HepG2 (cell line): ENCODE data around the gene STOM. TPM values are rescaled to one million over a fixed set of nuclear protein-coding genes. Genes with fewer than 3 reads are reported as not detected.

Experiments
- AHR ChIP-seq: IDR thresholded peaks from 2 replicates; pipeline ENCODE4 v1.6.1; 2018; ENCODE audit warnings: missing genetic modification reagents, missing compliant biosample characterization
- GTF2F1 ChIP-seq: fragments of 150-350 bp; IDR thresholded peaks from 2 replicates; pipeline ENCODE4 v1.6.1; 2014; ENCODE audit warnings: low read length
- IRX3 ChIP-seq: sonication (generic); formaldehyde crosslinking; IDR thresholded peaks from 2 replicates; pipeline ENCODE4 v1.8.1; 2023; ENCODE audit warnings: mild to moderate bottlenecking, low read depth, missing genetic modification reagents, borderline replicate concordance
- KAT8 ChIP-seq: IDR thresholded peaks from 2 replicates; pipeline ENCODE4 v1.6.1; 2016; ENCODE audit warnings: missing genetic modification reagents, missing compliant biosample characterization
- NCOR1 ChIP-seq: fragments of 200-600 bp; sonication (generic); IDR thresholded peaks from 2 replicates; pipeline ENCODE4 v1.7.0; 2017; ENCODE audit warnings: antibody characterized with exemption, low read length, borderline replicate concordance
- NFE2L2 ChIP-seq: fragments of 150-350 bp; IDR thresholded peaks from 2 replicates; pipeline ENCODE4 v1.6.1; 2014; ENCODE audit warnings: low read length
- NR2F1 ChIP-seq, 2 experiments: fragments of 450-650 bp in 1 of 2; formaldehyde crosslinking in 1 of 2; IDR thresholded peaks; 2 replicates each; pipeline versions ENCODE4 v1.5.0 to v1.6.1; 2016 to 2020; ENCODE audit warnings: mild to moderate bottlenecking in 1 of 2, missing compliant biosample characterization in 1 of 2, missing genetic modification reagents in 1 of 2, moderate library complexity in 1 of 2
- RARG ChIP-seq: sonication (generic); formaldehyde crosslinking; IDR thresholded peaks from 2 replicates; pipeline ENCODE4 v1.4.0; 2020; ENCODE audit warnings: low read depth, mild to moderate bottlenecking, missing genetic modification reagents
- RFX3 ChIP-seq: IDR thresholded peaks from 2 replicates; pipeline ENCODE4 v1.6.1; 2016; ENCODE audit warnings: missing biosample characterization, missing genetic modification reagents
- ZNF256 ChIP-seq: sonication (generic); formaldehyde crosslinking; conservative IDR thresholded peaks from 2 replicates; pipeline ENCODE4 v1.4.0; 2020; ENCODE audit warnings: missing genetic modification reagents
- ZNF343 ChIP-seq: sonication (generic); formaldehyde crosslinking; IDR thresholded peaks from 2 replicates; pipeline ENCODE4 v1.4.0; 2020; ENCODE audit warnings: mild to moderate bottlenecking, missing genetic modification reagents
- ZNF367 ChIP-seq: sonication (generic); formaldehyde crosslinking; IDR thresholded peaks from 2 replicates; pipeline ENCODE4 v1.4.0; 2020; ENCODE audit warnings: missing genetic modification reagents, borderline replicate concordance
- ZNF746 ChIP-seq: sonication (generic); formaldehyde crosslinking; IDR thresholded peaks from 2 replicates; pipeline ENCODE4 v1.8.0; 2022; ENCODE audit warnings: mild to moderate bottlenecking, missing genetic modification reagents
- ZNF883 ChIP-seq: sonication (generic); formaldehyde crosslinking; IDR thresholded peaks from 2 replicates; pipeline ENCODE4 v1.5.1; 2020; ENCODE audit warnings: mild to moderate bottlenecking, missing genetic modification reagents; ENCODE audit errors: not compliant biosample characterization
- ZSCAN30 ChIP-seq: sonication (generic); formaldehyde crosslinking; IDR thresholded peaks from 2 replicates; pipeline ENCODE4 v1.5.0; 2020; ENCODE audit warnings: mild to moderate bottlenecking, missing genetic modification reagents
- polyA plus RNA-seq, 8 experiments: library from polyadenylated mRNA; depleted of rRNA in 3 of 8; stranded (reverse) in 7 of 8; unstranded in 1 of 8; fragments of >200 nt; fragmentation: Illumina TruSeq in 4 of 8; extraction: Trizol in 4 of 8; gene quantifications; 2 replicates each; pipeline versions ENCODE4 v1.2.1 to v1.2.3, GENCODE V29; 2011 to 2016; ENCODE audit warnings: low read depth in 4 of 8, missing spikeins in 1 of 8, mixed read lengths in 1 of 8; ENCODE audit not compliant: insufficient read depth in 1 of 8
- total RNA-seq, 5 experiments: library from RNA; depleted of rRNA; stranded (reverse); fragments of >200 nt; fragmentation: Illumina TruSeq; extraction: Trizol; gene quantifications; 2 replicates each; pipeline ENCODE4 v1.2.3, GENCODE V29; 2016; ENCODE audit warnings: low read depth in 1 of 5
- TF ChIP-seq, protein P1 (sequence below): sonication (generic); formaldehyde crosslinking; IDR thresholded peaks from 2 replicates; pipeline ENCODE4 v1.9.0; 2021; ENCODE audit warnings: missing genetic modification reagents, mild to moderate bottlenecking, borderline replicate concordance
- TF ChIP-seq, protein P2 (sequence below): sonication (generic); formaldehyde crosslinking; IDR thresholded peaks from 2 replicates; pipeline ENCODE4 v1.4.0; 2020; ENCODE audit warnings: mild to moderate bottlenecking, missing genetic modification reagents
- TF ChIP-seq, protein P3 (sequence below): sonication (generic); formaldehyde crosslinking; IDR thresholded peaks from 2 replicates; pipeline ENCODE4 v1.5.0; 2020; ENCODE audit warnings: mild to moderate bottlenecking, missing genetic modification reagents, borderline replicate concordance
- TF ChIP-seq, protein P4 (sequence below): sonication (generic); formaldehyde crosslinking; IDR thresholded peaks from 2 replicates; pipeline ENCODE4 v1.4.0; 2020; ENCODE audit warnings: missing genetic modification reagents, borderline replicate concordance

The STOM gene
- total and polyA plus RNA-seq, 2 of the 13 experiments (the other 11 are each of a cell fraction or from before 2014, with no cell fraction given): 43.6 to 165 TPM

DNA sequence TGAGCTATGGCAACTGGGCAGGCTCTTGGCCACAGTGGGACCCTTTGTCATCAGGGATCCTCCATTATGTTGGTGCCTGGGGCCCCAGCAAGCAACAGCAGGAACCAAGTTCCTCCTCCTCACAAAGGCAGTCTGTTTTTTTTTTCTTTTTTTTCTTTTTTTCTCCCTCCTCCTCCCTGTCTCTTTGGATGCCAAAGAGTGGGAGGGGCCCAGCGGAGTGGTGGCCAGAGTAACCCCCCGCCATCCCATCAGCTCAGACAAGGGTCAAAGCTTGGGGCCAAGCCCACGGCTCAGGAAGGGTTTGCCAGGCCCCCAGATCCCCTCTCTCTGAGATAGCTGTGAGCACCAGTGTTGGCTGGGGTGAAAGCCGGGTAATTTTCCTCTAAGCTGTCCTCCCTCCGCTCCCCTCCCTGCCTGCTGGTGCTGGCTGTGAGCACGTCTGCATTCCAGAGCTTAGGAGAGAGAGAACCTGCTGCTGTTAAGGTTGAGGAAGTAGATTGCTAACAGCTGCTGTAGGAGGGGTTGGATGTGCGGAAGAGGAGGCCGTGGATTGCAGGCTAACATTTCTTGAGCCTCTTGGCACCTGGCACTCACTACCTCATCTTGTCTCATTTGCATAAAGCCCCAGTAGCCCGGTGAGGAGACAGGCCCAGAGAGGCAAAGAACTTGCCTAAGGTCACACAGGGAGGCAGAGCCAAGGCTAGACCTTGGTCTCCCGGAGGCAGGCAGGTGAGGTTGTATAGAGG lies 80.9 kb downstream of the STOM start (continued):
- TF ChIP-seq, protein P1, sequence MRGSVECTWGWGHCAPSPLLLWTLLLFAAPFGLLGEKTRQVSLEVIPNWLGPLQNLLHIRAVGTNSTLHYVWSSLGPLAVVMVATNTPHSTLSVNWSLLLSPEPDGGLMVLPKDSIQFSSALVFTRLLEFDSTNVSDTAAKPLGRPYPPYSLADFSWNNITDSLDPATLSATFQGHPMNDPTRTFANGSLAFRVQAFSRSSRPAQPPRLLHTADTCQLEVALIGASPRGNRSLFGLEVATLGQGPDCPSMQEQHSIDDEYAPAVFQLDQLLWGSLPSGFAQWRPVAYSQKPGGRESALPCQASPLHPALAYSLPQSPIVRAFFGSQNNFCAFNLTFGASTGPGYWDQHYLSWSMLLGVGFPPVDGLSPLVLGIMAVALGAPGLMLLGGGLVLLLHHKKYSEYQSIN (CRISPR knock-in tag): no peak
- TF ChIP-seq ZNF256 (CRISPR knock-in tag) (no peak), KAT8 (no peak; the same call in 1 of the 2 replicates), ZNF367 (CRISPR knock-in tag) (no peak), ZNF746 (CRISPR knock-in tag) (peak; percentile 72; the same call in 1 of the 2 replicates), IRX3 (CRISPR knock-in tag) (no peak), NR2F1 (CRISPR knock-in tag; IDR thresholded peaks at IDR 0.05) (no peak; a peak in 1 of 4 replicates), ZNF343 (CRISPR knock-in tag) (no peak), NCOR1 (no peak), GTF2F1 (no peak), ZSCAN30 (CRISPR knock-in tag) (no peak), RFX3 (CRISPR knock-in tag) (no peak), ZNF883 (CRISPR knock-in tag) (no peak), NFE2L2 (no peak), RARG (CRISPR knock-in tag) (no peak), AHR (CRISPR knock-in tag) (no peak)
- TF ChIP-seq, protein P2, sequence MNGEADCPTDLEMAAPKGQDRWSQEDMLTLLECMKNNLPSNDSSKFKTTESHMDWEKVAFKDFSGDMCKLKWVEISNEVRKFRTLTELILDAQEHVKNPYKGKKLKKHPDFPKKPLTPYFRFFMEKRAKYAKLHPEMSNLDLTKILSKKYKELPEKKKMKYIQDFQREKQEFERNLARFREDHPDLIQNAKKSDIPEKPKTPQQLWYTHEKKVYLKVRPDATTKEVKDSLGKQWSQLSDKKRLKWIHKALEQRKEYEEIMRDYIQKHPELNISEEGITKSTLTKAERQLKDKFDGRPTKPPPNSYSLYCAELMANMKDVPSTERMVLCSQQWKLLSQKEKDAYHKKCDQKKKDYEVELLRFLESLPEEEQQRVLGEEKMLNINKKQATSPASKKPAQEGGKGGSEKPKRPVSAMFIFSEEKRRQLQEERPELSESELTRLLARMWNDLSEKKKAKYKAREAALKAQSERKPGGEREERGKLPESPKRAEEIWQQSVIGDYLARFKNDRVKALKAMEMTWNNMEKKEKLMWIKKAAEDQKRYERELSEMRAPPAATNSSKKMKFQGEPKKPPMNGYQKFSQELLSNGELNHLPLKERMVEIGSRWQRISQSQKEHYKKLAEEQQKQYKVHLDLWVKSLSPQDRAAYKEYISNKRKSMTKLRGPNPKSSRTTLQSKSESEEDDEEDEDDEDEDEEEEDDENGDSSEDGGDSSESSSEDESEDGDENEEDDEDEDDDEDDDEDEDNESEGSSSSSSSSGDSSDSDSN (CRISPR knock-in tag): no peak
- TF ChIP-seq, protein P3, sequence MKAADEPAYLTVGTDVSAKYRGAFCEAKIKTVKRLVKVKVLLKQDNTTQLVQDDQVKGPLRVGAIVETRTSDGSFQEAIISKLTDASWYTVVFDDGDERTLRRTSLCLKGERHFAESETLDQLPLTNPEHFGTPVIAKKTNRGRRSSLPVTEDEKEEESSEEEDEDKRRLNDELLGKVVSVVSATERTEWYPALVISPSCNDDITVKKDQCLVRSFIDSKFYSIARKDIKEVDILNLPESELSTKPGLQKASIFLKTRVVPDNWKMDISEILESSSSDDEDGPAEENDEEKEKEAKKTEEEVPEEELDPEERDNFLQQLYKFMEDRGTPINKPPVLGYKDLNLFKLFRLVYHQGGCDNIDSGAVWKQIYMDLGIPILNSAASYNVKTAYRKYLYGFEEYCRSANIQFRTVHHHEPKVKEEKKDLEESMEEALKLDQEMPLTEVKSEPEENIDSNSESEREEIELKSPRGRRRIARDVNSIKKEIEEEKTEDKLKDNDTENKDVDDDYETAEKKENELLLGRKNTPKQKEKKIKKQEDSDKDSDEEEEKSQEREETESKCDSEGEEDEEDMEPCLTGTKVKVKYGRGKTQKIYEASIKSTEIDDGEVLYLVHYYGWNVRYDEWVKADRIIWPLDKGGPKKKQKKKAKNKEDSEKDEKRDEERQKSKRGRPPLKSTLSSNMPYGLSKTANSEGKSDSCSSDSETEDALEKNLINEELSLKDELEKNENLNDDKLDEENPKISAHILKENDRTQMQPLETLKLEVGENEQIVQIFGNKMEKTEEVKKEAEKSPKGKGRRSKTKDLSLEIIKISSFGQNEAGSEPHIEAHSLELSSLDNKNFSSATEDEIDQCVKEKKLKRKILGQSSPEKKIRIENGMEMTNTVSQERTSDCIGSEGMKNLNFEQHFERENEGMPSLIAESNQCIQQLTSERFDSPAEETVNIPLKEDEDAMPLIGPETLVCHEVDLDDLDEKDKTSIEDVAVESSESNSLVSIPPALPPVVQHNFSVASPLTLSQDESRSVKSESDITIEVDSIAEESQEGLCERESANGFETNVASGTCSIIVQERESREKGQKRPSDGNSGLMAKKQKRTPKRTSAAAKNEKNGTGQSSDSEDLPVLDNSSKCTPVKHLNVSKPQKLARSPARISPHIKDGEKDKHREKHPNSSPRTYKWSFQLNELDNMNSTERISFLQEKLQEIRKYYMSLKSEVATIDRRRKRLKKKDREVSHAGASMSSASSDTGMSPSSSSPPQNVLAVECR (CRISPR knock-in tag): peak; percentile 28; the same call in 1 of the 2 replicates
- TF ChIP-seq, protein P4, sequence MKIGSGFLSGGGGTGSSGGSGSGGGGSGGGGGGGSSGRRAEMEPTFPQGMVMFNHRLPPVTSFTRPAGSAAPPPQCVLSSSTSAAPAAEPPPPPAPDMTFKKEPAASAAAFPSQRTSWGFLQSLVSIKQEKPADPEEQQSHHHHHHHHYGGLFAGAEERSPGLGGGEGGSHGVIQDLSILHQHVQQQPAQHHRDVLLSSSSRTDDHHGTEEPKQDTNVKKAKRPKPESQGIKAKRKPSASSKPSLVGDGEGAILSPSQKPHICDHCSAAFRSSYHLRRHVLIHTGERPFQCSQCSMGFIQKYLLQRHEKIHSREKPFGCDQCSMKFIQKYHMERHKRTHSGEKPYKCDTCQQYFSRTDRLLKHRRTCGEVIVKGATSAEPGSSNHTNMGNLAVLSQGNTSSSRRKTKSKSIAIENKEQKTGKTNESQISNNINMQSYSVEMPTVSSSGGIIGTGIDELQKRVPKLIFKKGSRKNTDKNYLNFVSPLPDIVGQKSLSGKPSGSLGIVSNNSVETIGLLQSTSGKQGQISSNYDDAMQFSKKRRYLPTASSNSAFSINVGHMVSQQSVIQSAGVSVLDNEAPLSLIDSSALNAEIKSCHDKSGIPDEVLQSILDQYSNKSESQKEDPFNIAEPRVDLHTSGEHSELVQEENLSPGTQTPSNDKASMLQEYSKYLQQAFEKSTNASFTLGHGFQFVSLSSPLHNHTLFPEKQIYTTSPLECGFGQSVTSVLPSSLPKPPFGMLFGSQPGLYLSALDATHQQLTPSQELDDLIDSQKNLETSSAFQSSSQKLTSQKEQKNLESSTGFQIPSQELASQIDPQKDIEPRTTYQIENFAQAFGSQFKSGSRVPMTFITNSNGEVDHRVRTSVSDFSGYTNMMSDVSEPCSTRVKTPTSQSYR: 0 out of 2 replicates have a peak, but pooled peaks have one; percentile 2
